MCF 10A (cell line): ENCODE measurements around the gene DSCAML1. TPM values are rescaled to one million over a fixed set of nuclear protein-coding genes. Genes with fewer than 3 reads are reported as not detected.

Source experiments
- BruUV-seq: library from RNA; stranded (reverse); fragments of 400-500 nt; replicated peaks from 2 replicates; lab custom pipeline; 2021; lab: Mats Ljungman, UMichigan
- CTCF ChIA-PET: fragments of 300-600 bp; sonication (Branson Sonifier 250); formaldehyde crosslinking; extraction: SDS; loops from one replicate; lab custom pipeline; 2021; ENCODE audit warnings: antibody characterized with exemption, inconsistent platforms; lab: Yijun Ruan, JAX
- POLR2A ChIA-PET: fragments of 300-600, 350-650 bp; sonication (Branson Sonifier 250); formaldehyde crosslinking; extraction: SDS; loops from one replicate; lab custom pipeline; 2020; ENCODE audit warnings: antibody characterized with exemption, inconsistent platforms; lab: Yijun Ruan, JAX
- DNase-seq: peaks from one replicate; pipeline ENCODE4 v3.0.0-alpha.2; 2018; ENCODE audit not compliant: unreplicated experiment
- H3K27ac Mint-ChIP-seq: one replicate; pipeline ENCODE4 v1.8.0; 2022; ENCODE audit warnings: mild to moderate bottlenecking, low read depth, mixed read lengths; ENCODE audit not compliant: unreplicated experiment
- H3K27me3 Mint-ChIP-seq: one replicate; pipeline ENCODE4 v1.8.0; 2022; ENCODE audit warnings: mixed read lengths; ENCODE audit not compliant: insufficient read depth, unreplicated experiment
- H3K36me3 Mint-ChIP-seq: one replicate; pipeline ENCODE4 v1.8.0; 2022; ENCODE audit warnings: mild to moderate bottlenecking, moderate library complexity, mixed read lengths; ENCODE audit not compliant: insufficient read depth, unreplicated experiment
- H3K4me1 Mint-ChIP-seq: one replicate; pipeline ENCODE4 v1.8.0; 2022; ENCODE audit warnings: mixed read lengths; ENCODE audit not compliant: insufficient read depth, unreplicated experiment
- H3K4me3 Mint-ChIP-seq: one replicate; pipeline ENCODE4 v1.8.0; 2022; ENCODE audit warnings: mild to moderate bottlenecking, moderate library complexity, mixed read lengths; ENCODE audit not compliant: unreplicated experiment
- H3K9me3 Mint-ChIP-seq: one replicate; pipeline ENCODE4 v1.8.0; 2022; ENCODE audit warnings: mixed read lengths; ENCODE audit not compliant: unreplicated experiment
- intact Hi-C: fragments of 100-400 bp; cut with micrococcal nuclease; formaldehyde crosslinking; loops from 2 replicates; pipeline ENCODE4 v1.14.1; 2022
- total RNA-seq: library from RNA; stranded (reverse); gene quantifications from 2 replicates; pipeline ENCODE4 v1.2.3, GENCODE V29; 2022
- TF ChIP-seq, protein P1 (sequence below): fragments of 200-600 bp; IDR thresholded peaks from one replicate; pipeline ENCODE4 v1.8.0; 2022; ENCODE audit warnings: antibody characterized with exemption, mild to moderate bottlenecking; ENCODE audit not compliant: unreplicated experiment

Gene DSCAML1
- total RNA-seq, 1 experiment from 2014 or later = not detected

DNA sequence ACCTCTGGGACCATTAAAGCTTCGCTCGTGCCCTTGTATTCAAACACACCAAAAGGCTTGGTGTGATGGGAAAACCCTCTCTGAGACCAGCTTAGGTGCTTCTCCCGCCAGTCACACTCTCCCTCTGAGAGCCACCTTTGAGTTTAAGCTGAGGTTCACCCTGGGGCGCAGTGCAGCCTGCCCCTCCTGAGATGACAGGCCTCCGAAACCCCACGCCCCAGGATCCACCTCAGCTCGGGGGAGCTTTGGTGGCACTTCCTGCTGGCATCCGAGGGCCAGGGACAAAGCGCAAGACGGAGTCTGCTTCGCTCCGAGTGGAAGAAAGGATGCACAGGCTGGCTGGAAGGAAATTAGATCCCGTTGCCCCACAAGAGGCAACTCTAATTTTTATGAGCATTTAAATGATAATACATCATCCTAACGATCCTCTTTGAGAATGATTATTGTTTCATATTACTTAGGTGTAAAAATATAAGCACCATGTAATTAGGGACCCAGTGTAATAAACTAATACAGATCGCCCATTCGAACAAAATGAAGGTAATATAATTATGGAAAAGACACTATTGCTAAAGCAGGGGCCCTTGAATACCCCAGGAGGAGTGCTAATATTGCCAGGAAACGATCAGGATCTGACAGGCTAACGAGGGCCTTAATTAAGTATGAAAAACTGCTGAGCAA, 334.7 kb downstream of the DSCAML1 start:
- Mint-ChIP-seq H3K9me3 (no peaks in the 10 kb centered on the region), H3K4me1 (no peaks in the 10 kb centered on the region), H3K27me3 (peaks cover 61% of the 10 kb centered on the region), H3K4me3 (no peak overlapping the region), H3K27ac (no peak overlapping the region), H3K36me3 (no peaks in the 10 kb centered on the region)
- DNase-seq = no peak
- ChIA-PET POLR2A (no interaction called here), CTCF (interaction anchor here (0.6 kb wide), 1 partner anchor 678 kb away, joined by 3 read pairs; no protein-coding TSS in a partner anchor)
- intact Hi-C loops = no loop called here
- TF ChIP-seq, protein P1, sequence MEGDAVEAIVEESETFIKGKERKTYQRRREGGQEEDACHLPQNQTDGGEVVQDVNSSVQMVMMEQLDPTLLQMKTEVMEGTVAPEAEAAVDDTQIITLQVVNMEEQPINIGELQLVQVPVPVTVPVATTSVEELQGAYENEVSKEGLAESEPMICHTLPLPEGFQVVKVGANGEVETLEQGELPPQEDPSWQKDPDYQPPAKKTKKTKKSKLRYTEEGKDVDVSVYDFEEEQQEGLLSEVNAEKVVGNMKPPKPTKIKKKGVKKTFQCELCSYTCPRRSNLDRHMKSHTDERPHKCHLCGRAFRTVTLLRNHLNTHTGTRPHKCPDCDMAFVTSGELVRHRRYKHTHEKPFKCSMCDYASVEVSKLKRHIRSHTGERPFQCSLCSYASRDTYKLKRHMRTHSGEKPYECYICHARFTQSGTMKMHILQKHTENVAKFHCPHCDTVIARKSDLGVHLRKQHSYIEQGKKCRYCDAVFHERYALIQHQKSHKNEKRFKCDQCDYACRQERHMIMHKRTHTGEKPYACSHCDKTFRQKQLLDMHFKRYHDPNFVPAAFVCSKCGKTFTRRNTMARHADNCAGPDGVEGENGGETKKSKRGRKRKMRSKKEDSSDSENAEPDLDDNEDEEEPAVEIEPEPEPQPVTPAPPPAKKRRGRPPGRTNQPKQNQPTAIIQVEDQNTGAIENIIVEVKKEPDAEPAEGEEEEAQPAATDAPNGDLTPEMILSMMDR = no peak
- no TSS peak for BruUV-seq

DNA sequence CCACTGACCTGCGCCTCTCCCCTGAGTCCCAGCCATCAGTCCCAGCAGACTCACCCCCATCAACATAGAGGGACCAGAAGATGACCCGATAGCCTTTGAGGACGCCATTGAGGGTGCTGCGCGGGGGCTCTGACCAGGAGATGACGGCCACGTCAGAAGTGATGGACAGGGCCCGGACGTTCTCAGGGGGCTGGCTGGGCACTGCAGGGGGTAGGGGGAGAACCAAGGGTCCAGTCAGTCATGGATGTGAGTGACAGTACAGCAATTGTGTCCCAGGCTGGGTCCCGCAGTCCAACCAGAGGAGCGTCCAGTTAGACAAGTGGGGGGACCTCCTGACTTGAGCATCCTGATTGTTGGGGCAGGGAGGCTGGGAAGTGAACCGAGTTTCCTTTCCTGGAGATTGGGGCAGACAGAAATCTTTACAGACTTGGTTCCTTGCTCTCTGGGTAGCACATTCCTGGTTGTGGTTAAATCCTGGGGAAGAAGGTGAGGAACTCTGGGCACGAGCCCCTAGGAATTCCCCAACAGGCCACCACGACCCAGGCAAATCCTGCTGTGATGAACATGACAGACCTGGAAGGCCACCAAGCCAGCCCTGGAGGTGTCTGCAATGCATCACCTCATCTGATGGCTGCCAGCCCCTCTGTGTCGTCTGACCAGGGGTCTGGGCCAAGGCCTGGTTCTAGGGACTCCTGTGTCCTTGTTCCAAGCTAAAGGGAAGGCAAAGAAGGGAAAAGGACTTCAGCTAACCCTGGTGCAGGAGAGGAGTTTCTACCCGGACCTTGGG, 335.4 kb downstream of the DSCAML1 start:
- no peak overlapping the region for H3K27ac Mint-ChIP-seq
- no peaks in the 10 kb centered on the region for H3K9me3 Mint-ChIP-seq
- BruUV-seq = no TSS peak
- CTCF ChIA-PET = interaction anchor here (0.6 kb wide), 1 partner anchor 678 kb away, joined by 3 read pairs; no protein-coding TSS in a partner anchor
- no peaks in the 10 kb centered on the region for H3K4me1 Mint-ChIP-seq
- DNase-seq = no peak
- H3K4me3 Mint-ChIP-seq = no peak overlapping the region
- no peaks in the 10 kb centered on the region for H3K36me3 Mint-ChIP-seq
- POLR2A ChIA-PET = no interaction called here
- intact Hi-C loops = no loop called here
- H3K27me3 Mint-ChIP-seq = peaks cover 54% of the 10 kb centered on the region
- TF ChIP-seq, protein P1 = no peak

DNA sequence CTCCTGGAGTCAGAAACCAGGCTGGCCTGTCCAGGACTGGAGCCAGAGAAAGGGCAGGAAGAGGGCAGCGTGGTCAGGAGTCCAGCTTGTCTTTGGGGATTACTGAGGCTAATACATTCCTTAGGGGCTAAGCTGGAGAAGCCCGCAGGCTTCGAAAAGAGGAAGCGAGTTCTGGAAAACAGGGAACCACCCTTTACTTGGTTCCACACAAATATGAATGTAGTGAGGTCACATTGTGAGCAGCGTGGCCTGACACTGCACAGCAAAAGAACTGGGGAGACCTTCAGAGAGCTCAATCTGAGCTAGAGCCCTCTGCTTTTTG, 337.1 kb downstream of the DSCAML1 start:
- Mint-ChIP-seq H3K36me3 (no peaks in the 10 kb centered on the region), H3K4me3 (no peak overlapping the region), H3K27ac (no peak overlapping the region), H3K4me1 (no peaks in the 10 kb centered on the region), H3K9me3 (no peaks in the 10 kb centered on the region), H3K27me3 (peaks cover 52% of the 10 kb centered on the region)
- ChIA-PET POLR2A (interaction anchor here (0.6 kb wide), 1 partner anchor 477 kb away, joined by 3 read pairs; no protein-coding TSS in a partner anchor), CTCF (no interaction called here)
- TF ChIP-seq, protein P1 = no peak
- intact Hi-C loops = no loop called here
- no TSS peak for BruUV-seq
- DNase-seq = no peak
